Measurements from ENCODE around the gene NISCH.
A peak's percentile ranks its signal among the peaks of the same experiment; 100 is the strongest.

The NISCH gene

DNA sequence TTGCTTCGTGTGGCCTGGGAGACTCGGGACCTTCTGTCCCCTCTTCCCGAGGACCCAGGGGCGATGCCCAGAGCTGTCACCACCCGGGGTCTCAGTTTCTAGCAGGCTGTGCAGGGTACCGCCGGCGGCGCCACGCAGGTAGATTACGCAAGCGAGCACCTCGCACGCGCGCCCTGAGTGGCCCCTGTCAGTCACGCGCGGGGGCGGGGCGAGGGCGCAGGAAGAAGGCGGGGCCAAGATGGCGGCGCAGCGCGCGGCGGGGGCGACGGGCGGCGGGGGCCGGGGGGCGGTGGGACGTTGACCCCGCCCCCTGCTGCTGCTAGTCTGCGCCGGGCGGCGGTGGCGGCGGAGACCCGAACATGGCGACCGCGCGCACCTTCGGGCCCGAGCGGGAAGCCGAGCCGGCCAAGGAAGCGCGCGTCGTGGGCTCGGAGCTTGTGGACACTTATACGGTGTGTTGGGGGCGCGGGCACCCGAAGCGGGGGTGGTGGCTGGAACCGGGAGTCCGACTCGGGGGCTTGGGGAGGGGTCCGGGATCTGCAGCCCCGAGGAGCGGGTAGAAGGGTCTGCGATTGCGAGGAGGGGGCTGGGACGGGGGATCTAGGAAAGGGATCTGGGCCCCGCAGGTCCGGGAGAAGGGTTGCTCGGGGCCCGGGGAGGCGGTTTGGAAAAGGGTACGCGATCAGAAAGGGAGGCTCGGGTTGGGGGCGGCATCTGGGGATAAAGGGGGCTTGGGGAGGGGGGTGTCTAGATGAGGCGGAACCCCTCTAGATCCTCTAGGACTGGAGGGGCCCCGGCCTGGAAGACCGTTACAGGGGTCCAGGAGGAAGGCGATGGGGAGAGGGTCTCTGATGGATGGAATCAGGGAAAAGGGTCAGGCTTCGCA, at the start of gene NISCH:
Gene NISCH (plus strand): TSS at position 322 of the 886 bp plus-strand sequence. CDS start 38 bp downstream, at position 360.
- DNase-seq, result peak; percentile 88

DNA sequence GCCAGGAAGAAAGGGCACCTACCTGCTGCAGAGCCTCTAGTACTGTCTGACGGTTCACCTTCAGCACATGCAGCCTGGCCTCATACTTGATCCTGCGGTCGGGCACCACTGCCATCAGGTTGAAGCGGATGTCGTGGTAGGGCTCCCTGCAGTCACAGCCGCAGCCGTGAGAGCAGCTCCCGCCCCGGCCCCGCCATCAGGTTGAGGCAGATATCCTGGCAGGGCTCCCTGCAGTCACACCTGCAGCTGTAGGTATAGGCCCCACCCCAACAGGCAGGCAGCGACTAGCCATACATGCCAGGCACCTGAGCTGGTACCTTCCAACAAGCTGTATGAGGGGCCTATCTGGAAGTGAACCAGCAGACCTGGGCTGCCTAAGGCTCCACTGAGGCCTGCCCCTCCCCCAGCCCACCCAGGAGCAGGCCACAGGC, 49.2 kb upstream of the NISCH start:
- no peak for DNase-seq

DNA sequence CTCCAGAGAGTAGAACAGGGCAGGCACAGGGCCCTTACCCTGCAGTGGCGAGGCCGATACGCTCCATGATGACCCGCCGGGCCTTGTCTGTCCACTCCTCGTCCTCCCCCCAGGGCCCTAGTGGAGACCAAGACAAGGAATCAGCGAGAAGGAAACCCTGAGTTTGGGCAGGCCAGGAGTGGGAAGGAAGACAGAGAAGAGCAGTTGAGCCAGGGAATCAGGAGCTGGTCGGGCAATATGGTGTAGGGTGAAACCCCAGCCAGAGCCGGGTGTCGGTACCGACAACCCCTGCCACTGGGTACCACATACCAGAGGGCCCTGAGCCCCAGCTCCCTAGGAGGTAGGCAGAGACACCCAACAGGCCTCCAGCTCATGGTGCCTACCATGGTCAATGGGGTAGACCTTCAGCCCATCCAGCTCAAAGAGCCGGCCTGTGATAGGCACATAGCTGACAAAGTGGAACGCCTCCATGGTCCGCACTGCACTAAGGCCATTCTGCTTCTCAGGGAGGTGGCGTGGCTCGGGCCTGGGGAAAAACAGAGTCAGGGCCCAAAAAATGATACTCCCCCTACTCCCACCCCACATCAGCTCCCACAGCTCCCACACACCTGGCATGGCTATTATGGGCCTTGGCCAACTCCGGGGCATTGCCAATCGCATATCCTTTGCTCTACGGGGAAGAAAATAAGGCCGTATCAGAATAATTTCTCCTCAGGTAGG, 48.5 kb upstream of the NISCH start:
- DNase-seq, result no peak

DNA sequence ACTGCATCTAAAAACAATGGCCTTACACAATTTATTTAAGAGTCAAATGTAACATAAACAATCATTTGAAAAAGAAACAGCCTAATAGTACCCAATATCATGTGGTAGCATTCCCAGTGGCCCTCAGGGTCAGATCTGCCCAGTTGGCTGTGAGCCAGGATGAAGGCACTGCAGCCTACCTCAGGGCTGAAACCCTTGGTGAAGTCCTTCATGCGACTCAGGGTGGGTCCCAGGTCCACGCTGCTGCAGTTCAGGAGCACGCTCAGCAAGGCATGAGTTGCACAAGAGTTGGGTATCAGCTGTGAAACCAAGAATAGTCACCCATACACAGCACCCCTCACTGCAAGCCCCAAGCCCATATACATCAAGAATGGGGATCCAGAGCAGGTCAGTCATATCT, 47.6 kb upstream of the NISCH start:
- DNase-seq, result no peak

DNA sequence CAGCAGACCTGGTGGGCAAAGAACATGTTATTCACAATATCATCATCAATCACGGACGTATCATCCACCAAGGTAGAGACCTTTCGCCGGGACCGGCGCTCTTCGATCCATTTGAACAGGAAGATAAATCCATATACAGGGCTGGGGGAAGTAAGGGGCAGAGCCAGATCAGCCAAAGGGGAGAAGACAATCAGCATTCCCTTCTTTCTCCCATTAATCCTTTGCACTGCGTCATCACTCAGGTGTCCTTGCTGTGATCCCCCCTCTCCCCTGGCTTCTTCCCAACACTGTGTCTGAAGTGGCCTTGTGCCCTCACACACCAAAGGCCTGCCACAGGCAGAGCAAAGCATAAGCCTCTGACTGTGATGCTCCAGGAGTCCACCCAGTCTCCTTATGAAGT, 46.9 kb upstream of the NISCH start:
- no peak for DNase-seq

DNA sequence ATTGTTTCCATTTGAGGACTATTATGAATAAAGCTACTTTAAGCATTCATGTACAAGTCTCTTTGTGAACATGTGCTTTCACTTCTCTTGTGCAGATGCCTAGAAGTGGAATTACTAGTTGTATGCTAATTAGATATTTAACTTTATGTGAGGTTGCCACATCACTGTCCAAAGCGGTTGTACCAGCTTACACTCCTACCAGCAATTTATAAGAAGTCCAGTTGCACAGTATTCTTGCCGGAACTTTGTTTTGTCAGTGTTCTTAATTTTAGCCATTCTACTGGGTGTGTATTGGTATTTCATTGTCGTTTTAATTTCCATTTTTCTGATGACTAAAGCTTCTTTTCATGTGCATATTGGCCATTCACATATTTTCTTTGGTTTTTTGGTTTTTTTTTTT, 39.6 kb upstream of the NISCH start:
- DNase-seq, result no peak

DNA sequence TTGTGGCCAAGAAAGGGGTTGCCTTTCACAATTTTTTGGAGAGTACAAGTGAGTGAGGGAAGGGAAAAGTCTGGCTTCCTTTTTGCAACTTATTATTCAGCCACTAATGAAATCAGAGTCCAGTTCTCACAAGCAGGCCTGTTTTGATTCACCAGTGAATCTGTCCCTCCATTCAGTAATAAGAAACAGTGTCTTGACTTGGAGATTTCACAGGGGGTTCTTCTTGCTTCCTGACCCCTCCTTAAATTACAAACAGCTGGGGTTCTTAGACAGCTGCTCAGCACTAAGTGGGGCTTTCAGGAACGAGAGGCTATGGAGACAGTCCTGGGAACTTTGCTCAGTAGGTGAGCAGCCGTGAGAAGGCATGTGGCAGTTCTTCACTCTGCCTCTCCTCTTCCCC, 35.0 kb upstream of the NISCH start:
- DNase-seq, result no peak

DNA sequence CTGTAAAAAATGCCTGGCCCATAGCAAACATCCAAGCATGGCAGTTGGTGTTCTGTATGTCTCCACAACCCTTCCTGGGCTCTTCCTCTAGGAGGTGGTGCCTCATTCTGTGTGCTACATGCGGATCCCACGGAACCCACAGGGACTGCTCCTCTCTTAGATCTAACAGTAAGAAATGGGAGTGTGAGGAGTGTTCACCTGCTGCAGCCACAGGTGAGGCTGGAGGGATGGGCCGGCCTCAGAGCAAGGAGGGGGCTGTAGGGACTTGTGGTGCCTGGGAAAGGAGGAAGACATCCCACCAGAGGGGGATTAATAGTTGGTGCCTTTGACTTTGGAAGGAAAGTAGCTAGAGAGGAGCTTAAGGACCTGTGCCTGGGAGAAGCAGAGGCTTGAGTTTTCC, 32.7 kb upstream of the NISCH start:
- DNase-seq, result no peak

DNA sequence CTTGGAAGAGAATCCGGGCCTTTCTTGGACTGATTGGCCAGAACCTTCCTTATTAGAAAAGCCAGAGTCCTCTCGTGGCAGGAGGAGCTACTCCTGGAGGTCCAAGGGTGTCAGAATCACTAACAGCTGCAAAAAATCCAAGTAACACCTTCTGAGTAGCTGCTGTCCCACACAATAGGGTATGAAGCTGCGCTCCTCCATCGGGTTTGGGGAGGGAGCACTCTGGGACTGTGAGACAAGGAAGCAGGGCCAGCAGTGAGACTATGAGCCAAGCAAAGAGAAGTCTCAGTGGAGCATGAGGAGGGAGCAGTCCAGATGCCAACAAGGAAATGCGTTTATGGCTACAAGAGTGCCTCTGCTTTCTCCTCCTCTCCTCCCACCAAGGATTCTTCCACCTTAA, 32.2 kb upstream of the NISCH start:
- DNase-seq, result no peak

DNA sequence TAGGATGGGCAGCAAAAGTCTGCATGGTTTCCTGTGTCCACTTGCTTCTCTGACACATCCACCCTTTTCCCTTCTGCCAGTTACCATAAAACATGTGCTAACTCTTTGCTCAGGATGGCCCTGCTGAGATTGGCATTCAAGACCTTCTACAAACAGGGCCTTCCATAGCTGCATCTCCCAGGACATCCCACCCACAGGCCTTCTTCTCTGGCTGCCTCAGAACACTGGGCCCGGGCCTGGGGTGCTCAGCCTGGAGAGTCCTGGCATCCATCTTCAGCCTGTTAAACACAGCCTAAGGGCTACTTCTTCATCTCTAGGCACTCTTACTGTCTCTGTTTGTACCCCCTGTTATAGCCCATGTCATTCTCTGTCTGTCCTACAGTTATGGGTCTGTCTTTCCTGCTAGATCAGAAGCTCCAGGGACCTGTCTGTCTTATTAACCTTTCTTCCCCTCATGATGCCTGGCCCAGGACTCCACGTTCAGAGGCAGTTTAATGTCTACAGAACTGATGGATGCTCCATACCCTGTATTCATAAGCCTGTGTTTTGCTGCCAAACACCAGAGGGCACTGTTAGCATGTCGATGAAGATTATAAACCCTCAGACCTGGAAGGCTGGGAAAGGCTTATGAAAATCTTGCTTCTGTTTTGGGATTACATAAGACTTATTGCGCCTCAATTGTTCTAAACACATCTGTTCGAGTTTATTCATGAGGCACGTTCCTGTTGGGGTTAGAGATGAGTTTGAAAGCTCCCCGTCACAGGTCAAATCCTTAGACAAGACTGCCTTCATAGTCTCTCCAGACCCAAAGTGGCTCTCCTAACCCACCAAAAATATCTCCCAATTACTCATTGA, 27.0 kb upstream of the NISCH start:
- DNase-seq, result peak; percentile 76

DNA sequence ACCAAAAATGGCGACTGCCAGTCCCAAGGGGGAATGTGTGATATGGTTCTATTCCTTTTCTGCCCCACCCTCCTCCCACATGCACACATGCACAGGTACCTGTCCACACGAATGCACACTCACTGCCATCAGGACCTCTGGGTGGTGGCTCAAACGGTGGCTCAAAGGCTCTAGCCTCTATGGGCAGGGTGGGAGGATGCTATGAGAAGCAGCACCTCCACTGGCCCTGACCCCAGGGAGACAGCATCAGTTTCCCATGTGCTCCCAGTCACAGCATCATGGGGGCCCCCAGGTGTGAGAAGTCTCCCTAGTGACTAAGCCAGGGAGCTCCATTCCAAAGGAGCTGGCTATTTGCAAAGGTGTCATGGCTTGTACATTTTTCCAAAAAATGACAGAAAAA, 26.4 kb upstream of the NISCH start:
- DNase-seq, result no peak

DNA sequence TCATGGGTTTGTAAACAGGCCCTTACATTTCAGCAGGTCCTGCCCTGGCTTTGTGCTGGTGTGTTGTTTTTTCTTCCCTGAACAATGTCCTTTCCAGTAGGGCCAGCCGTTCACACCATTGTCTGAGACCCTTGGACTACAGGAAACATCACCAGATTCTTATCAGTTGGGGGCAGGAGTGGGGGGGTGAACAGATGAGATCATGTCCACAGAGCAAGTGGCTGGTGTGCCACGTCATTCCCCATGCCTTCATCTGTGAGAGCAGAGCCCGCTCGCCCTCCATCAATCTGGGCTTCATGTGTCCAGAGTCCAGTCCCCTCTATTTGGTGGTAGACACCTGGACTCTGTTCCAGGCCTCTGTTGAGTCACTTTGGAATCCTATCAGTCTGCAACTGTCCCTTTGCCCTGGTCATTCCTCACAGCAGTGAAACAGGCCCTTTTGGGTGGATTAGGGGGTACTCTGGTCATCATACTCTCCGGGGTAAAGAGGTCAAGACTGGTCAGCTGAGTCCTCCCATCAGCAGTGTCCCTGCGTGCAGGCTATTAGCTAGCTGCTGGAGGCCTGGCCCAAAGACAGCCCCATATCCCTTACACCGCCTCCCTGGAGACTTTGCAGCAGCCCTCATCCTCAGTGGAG, 25.5 kb upstream of the NISCH start:
- DNase-seq, result no peak

DNA sequence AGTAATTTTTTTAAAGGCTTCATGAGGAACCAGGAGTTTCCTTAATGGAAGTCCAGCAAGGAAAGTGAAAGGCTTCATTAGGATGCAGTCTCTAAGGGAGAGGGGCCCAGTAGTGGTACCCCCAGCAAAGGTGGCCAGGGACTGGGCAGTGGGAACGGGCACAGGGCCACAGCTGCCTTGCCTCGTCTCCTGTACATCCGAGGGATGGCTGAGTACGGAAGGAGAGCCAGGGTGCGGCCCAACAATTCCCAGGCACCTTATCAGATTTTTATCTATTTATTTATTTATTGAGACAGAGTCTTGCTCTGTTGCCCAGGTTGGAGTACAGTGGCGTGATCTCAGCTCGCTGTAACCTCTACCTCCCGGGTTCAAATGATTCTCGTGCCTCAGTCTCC, 25.0 kb upstream of the NISCH start:
- DNase-seq, result no peak

DNA sequence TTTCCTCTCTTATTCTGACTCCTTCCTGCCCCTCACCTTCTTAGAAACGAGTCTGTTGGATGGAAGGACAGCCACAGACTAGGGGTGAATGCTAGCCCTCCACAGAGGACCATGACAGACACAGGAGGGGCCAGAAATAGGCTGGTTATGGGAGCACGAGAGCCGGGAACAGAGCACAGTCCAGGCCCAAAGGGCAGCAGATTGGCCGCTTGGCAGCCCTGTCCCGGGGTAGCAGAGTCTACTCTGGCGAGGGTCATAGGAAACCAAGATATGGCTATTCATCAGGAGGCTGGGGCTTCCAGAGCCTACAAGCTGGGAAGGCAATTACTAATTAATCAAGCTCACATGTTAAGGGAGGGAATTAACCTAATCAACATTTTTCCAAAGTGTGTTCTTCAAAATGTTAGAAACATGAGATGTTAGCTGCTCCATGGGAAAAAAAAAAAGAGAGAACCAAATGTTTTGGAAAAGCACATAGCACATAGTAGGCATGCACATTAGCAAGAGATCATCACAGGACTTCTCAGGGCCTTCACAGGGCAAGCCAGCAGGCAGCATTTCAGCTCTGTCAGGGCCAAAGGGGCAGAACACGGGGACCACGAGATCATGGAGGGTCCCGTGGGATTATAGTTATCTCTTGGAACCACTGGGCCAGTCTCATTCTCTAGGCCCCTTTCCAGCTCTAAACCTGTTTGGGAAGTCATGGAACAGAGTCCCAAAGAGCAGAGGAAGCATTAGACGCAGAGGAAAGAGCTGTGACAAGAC, 23.8 kb upstream of the NISCH start:
- no peak for DNase-seq

DNA sequence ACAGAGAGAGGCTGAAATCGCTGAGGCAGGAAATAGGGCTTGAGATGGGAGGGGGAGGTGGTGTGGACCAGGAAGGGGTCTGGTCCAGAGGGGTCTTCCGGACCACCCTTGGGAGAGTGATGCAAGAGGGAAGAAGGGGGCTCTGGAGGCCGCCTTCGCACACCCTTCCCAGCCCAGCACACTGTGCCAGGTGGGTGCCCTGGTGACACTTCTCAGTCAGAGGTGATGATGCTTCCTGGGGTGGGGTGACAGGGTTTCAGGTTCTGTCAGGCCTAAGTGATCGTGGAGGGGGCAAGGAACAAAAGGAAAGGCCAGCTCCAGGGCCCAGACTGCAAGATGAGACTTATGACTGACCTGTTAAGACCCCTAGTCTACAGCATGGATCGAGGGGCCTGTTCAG, 23.2 kb upstream of the NISCH start:
- DNase-seq, result no peak

DNA sequence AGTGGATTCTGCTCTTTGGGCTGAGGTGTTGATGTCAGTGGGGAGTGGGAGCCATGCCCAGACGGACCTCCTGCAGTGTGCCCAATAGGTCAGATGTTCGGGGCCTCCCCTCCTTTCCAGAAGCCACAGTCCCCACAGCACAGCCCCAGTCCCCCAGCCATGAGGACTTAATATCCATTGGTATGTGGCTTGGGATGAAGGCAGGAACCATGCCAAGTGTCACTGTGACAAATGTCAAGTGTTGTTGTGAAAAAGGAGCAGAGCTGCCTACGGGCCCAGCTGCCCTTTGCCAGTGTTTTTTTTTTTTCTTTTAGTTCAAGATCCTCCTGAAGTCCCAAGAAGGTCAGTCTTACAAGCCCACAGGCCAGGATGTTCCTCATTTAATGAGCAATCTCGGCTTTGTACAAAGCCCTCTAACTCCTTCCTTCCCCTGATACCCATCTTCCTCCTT, 22.7 kb upstream of the NISCH start:
- DNase-seq, result peak; percentile 63

DNA sequence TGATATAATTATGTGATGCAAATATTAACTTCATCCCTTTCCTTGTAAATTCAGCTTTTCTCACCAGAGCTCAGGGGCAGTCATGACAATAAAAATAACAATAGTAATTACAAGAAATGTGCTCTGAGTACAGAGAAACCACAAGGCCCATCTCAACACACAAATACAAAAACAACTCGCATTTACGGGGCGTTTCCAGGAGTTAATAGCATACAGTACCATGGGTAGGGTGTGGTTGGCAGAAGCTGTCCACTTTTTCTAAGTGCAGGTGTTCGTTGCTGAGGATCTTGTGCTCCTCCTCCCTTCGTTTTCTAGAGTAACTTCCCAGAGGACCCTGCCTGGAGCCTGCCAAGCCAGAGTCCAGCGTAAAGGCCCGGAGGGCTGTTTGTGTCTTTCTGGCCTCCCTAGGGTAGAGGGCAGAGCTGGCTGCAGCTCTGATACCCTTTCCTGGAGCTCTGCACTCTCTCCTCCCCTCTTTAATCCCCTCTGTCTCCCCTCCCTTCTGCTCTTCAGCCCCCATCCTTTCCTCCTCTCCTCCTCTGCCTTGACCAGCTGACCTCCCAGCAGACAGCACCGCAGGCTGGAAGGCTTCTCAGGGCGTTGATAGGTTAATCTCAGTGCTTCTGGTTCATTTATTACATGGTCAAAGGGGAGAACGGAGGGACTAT, 21.9 kb upstream of the NISCH start:
- DNase-seq, result no peak

DNA sequence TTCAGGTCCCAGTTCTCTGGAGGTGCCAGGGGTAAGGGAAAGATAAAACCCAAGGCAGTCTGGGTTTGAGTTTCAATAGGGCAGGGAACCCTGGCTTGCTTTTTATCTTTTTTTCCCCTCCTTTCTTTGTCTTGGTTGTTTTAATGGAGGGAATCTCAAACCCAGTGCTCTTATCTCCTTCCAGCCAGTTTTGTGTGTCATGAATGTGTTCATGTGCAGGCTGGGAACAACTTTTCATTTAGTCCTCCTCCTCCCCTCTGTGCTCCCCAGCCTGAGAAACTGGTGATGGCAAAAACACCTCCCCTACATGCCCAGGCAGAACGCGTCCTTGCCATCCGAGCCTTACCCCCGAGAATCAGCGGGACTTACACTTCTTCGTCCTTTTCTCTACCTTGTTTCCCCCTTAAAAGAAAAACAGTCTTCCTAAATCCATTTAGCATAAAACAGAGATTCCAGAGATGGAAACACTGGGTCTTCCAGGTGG, 21.4 kb upstream of the NISCH start:
- DNase-seq, result no peak

DNA sequence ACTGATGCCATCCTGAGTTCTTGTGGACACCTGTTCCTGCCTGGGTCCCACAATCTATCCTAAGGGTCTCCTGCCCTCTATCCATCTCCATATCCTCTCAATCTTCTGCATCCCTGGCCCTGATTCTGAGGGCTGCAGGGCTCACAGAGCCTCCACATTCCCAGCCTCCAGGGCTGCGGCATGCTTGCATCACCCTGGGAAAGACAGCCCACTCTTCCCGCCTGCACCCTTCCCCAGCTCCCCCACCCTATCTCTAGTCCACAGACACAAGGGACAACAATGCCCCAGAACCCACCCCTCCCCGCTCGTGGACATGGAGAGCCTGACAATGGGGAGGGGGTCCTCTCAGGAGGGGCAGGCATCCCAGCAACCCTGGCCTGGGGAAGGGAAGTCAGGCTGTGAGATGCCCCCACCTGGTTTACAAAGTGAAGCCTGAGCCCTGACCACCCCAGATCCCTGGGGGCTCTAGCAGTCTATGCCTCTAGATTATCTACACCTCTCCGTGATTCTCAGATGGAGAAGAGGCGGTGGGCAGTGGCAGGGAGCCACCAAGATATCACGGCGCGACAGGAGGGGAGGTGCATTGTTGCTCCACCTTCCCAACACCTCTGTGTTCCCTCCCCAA, 20.8 kb upstream of the NISCH start:
- no peak for DNase-seq

DNA sequence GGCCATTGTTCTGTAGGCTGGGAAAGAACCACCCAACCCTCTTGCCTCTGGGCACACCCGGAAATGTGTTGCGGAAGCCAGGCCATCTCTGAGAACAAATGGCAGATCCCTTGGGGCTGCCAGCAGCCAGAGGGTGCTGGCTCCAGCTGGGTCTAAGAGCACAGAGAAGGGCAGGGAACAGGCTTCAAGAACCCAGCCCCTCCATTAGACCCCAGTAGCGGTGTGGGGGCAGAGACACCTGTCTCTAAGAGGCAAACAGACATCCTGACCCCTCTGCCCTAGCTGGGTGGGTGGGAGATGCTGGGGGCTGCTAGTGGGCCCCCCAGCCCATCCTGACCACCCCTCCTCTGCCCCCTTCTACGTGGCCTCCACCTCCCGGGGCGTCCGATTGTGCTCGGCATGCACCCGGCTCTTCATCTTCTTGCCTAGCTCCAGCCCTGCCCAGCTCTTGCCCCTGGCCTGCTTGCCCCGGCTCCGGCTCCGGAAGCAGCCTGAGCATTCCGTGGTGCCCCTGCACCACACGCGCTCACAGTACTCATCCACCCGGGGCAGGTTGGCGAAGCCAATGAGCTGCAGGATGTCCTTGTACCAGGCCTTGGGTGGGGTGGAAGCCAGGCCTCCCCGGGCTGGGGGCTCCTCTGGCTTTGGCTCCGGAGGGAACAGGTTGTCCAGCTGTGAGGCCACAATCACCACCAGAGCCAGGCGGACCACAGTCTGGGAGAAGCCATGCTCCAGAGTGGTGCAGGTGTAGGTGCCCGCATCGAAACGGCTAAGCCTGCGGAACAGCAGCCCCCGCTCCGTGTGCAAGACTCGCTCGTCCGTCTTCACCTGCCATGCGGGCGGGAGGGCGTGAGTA, 19.9 kb upstream of the NISCH start:
- DNase-seq, result no peak
